GM12878 (cell line): Measurements from ENCODE around the gene BRSK2. TPM values are rescaled to one million over a fixed set of nuclear protein-coding genes. Genes with fewer than 3 reads are reported as not detected.

ENCODE experiments used
- ATAC-seq: fragments of 200-7000 bp; cut with Tn5 transposase; 3 replicates; pipeline ENCODE4 v1.9.1; 2020; ENCODE audit warnings: mild to moderate bottlenecking, moderate library complexity
- BruUV-seq: library from RNA; stranded (reverse); fragments of 400-500 nt; replicated peaks from 2 replicates; lab custom pipeline; 2021; lab: Mats Ljungman, UMichigan
- CTCF ChIA-PET: fragments of 300-600 bp; sonication (Branson Sonifier 250); formaldehyde crosslinking; extraction: SDS; loops from one replicate; lab custom pipeline; 2021; ENCODE audit warnings: inconsistent platforms; lab: Yijun Ruan, JAX
- POLR2A ChIA-PET: fragments of 350-600 bp; formaldehyde crosslinking; extraction: SDS; loops from one replicate; lab custom pipeline; 2021; ENCODE audit warnings: inconsistent platforms; lab: Charles Lee
- RAD21 ChIA-PET: fragments of 300-600 bp; sonication (Branson Sonifier 250); formaldehyde crosslinking; loops from one replicate; lab custom pipeline; 2023; ENCODE audit warnings: antibody characterized with exemption; ENCODE audit not compliant: unreplicated experiment; lab: Charles Lee
- SMC1A ChIA-PET: fragments of 300-600 bp; sonication (Branson Sonifier 250); formaldehyde crosslinking; loops from one replicate; lab custom pipeline; 2023; ENCODE audit not compliant: unreplicated experiment, uncharacterized antibody; lab: Charles Lee
- DNase-seq: peaks from one replicate; pipeline ENCODE4 v3.0.0-alpha.2; 2011; ENCODE audit warnings: low read depth, low spot score
- FAIRE-seq: peaks from 3 replicates; lab custom pipeline; 2011; peaks lifted over from hg19 to GRCh38; lab: Jason Lieb, UNC
- H2AFZ ChIP-seq: 2 replicates; pipeline ENCODE4 v1.6.0; 2011; ENCODE audit warnings: low read depth, low read length, control low read depth; ENCODE audit not compliant: control insufficient read depth
- H3K27ac ChIP-seq: 2 replicates; pipeline ENCODE4 v1.5.1; 2011; ENCODE audit warnings: control low read depth; ENCODE audit not compliant: control insufficient read depth, insufficient read depth
- H3K27me3 ChIP-seq, 2 experiments: replicated peaks in 1 of 2; 2 replicates each; pipeline versions ENCODE4 v1.6.0 to v1.6.1; 2011; ENCODE audit warnings: low read length in 1 of 2; ENCODE audit not compliant: control insufficient read depth in 2 of 2, insufficient read depth in 2 of 2
- H3K36me3 ChIP-seq, 2 experiments: 2 replicates each; pipeline ENCODE4 v1.5.1; 2011; ENCODE audit warnings: low read length in 1 of 2; ENCODE audit not compliant: control insufficient read depth in 2 of 2, insufficient read depth in 2 of 2
- H3K4me1 ChIP-seq: 2 replicates; pipeline ENCODE4 v1.6.1; 2011; ENCODE audit warnings: mild to moderate bottlenecking, low read length, moderate library complexity, mixed read lengths; ENCODE audit not compliant: control insufficient read depth, insufficient read depth
- H3K4me2 ChIP-seq: 2 replicates; pipeline ENCODE4 v1.6.0; 2011; ENCODE audit warnings: control low read depth; ENCODE audit not compliant: control insufficient read depth, insufficient read depth
- H3K4me3 ChIP-seq: fragments of 200-600 bp; sonication (generic); 2 replicates; pipeline ENCODE4 v1.5.1; 2016
- H3K79me2 ChIP-seq: 2 replicates; pipeline ENCODE4 v1.6.0; 2011; ENCODE audit warnings: low read length; ENCODE audit not compliant: control insufficient read depth, insufficient read depth
- H3K9ac ChIP-seq: 2 replicates; pipeline ENCODE4 v1.8.0; 2011; ENCODE audit warnings: low read length, control low read depth, mixed read lengths; ENCODE audit not compliant: control insufficient read depth, insufficient read depth
- H3K9me3 ChIP-seq: replicated peaks from 3 replicates; pipeline ENCODE4 v1.5.1; 2011; ENCODE audit warnings: mild to moderate bottlenecking, low read length; ENCODE audit not compliant: control insufficient read depth, insufficient read depth
- H4K20me1 ChIP-seq: 2 replicates; pipeline ENCODE4 v1.6.0; 2011; ENCODE audit not compliant: control insufficient read depth, insufficient read depth
- CBFB ChIP-seq: IDR thresholded peaks from 2 replicates; pipeline ENCODE4 v1.6.1; 2016; ENCODE audit warnings: antibody characterized with exemption, low read depth
- CUX1 ChIP-seq: IDR thresholded peaks from 2 replicates; pipeline ENCODE4 v1.6.1; 2012; ENCODE audit warnings: improper control_type of control experiment, low read depth, low read length; ENCODE audit not compliant: insufficient replicate concordance
- GABPA ChIP-seq: IDR thresholded peaks from 2 replicates; pipeline ENCODE4 v1.6.1; 2014; ENCODE audit warnings: antibody characterized with exemption, low read depth, mild to moderate bottlenecking, inconsistent platforms
- NKRF ChIP-seq: fragments of 450-650 bp; conservative IDR thresholded peaks from 2 replicates; pipeline ENCODE4 v1.6.1; 2017; ENCODE audit warnings: mild to moderate bottlenecking, moderate library complexity
- PKNOX1 ChIP-seq: fragments of 450-650 bp; IDR thresholded peaks from 2 replicates; pipeline ENCODE4 v1.6.1; 2016; ENCODE audit warnings: mild to moderate bottlenecking
- PML ChIP-seq: IDR thresholded peaks from 2 replicates; pipeline ENCODE4 v1.6.1; 2012; ENCODE audit warnings: low read length, inconsistent platforms
- STAT1 ChIP-seq: fragments of 450-650 bp; conservative IDR thresholded peaks from 2 replicates; pipeline ENCODE4 v1.6.1; 2014; ENCODE audit warnings: antibody characterized with exemption, mild to moderate bottlenecking
- TCF3 ChIP-seq: IDR thresholded peaks from 2 replicates; pipeline ENCODE4 v1.6.1; 2012; ENCODE audit warnings: low read depth, mild to moderate bottlenecking, low read length, borderline replicate concordance; ENCODE audit not compliant: insufficient read depth
- ZNF592 ChIP-seq: fragments of 450-650 bp; IDR thresholded peaks from 2 replicates; pipeline ENCODE4 v1.6.1; 2017; ENCODE audit warnings: mild to moderate bottlenecking, moderate library complexity
- WGBS: methylation state at CpG from one replicate; pipeline ENCODE4 v1.1.6; 2016; ENCODE audit warnings: low lambda C conversion rate; ENCODE audit not compliant: insufficient replicate concordance, insufficient coverage; ENCODE audit errors: missing lambda C conversion rate; 5-methylcytosine and 5-hydroxymethylcytosine counted together
- in situ Hi-C: fragments of 300-500 bp; cut with MboI; formaldehyde crosslinking; loops from 9 replicates; pipeline ENCODE4 v1.14.3; 2018; ENCODE audit warnings: mixed read lengths
- intact Hi-C: fragments of 100-400 bp; cut with micrococcal nuclease; formaldehyde crosslinking; loops from one replicate; pipeline ENCODE4 v1.14.2; 2022; ENCODE audit not compliant: unreplicated experiment
- polyA plus RNA-seq, 11 experiments: library from polyadenylated mRNA; depleted of rRNA in 4 of 11; unstranded in 6 of 11; stranded (reverse) in 5 of 11; fragments of >200 nt; fragmentation: Nextera tagmentation in 4 of 11; fragmentation: Illumina TruSeq in 1 of 11; extraction: Ambion mirVana in 4 of 11; extraction: Trizol in 1 of 11; gene quantifications; 1 replicate in 1 of 11; 2 replicates in 10 of 11; pipeline versions ENCODE4 v1.2.1 to v1.2.3, GENCODE V29; 2011 to 2016; ENCODE audit warnings: inconsistent platforms in 2 of 11, missing spikeins in 2 of 11, low read depth in 1 of 11
- total RNA-seq, 4 experiments: library from RNA; depleted of rRNA in 3 of 4; stranded (reverse); fragments of >200 nt in 3 of 4; fragmentation: Illumina TruSeq in 1 of 4; extraction: Trizol in 1 of 4; gene quantifications; 2 replicates each; pipeline versions ENCODE4 v1.2.1 to v1.2.3, GENCODE V29; 2013 to 2021

The BRSK2 gene
- total and polyA plus RNA-seq, 10 of the 15 experiments (the other 5 are each of a cell fraction or from before 2014, with no cell fraction given) = 0.13 TPM; not detected in 9

- TF ChIP-seq STAT1 (no peak), TCF3 (no peak), PKNOX1 (no peak)
Measured at GRCh38 chr11:1375161-1375954, 14.4 kb upstream of the BRSK2 start (continued).

- Histone ChIP-seq H3K27ac (no peak overlapping the region), H3K27me3 (no peaks in the 10 kb centered on the region), H2AFZ (no peak overlapping the region), H3K79me2 (no peaks in the 10 kb centered on the region), H3K9ac (no peak overlapping the region), H3K36me3 (no peaks in the 10 kb centered on the region), H3K4me2 (no peak overlapping the region), H4K20me1 (no peaks in the 10 kb centered on the region), H3K9me3 (no peaks in the 10 kb centered on the region), H3K4me1 (no peaks in the 10 kb centered on the region), H3K4me3 (no peak overlapping the region)
- no TSS peak for BruUV-seq
- FAIRE-seq (no peak), ATAC-seq (no peak), DNase-seq (no peak)
- 68% methylated on average over 17 of the region's 17 CpGs for WGBS
- in situ Hi-C loops (no loop called here), intact Hi-C loops (no loop called here)
- RAD21 ChIA-PET = no interaction called here
- SMC1A ChIA-PET = no interaction called here
- CTCF ChIA-PET = no interaction called here
- POLR2A ChIA-PET = no interaction called here
- TF ChIP-seq CUX1 (no peak), NKRF (no peak), PML (no peak), ZNF592 (no peak), GABPA (no peak), CBFB (no peak)
Measured at GRCh38 chr11:1375955-1376258, 13.8 kb upstream of the BRSK2 start.
